ENCODE measurements around the gene MDFI.

Gene MDFI

DNA sequence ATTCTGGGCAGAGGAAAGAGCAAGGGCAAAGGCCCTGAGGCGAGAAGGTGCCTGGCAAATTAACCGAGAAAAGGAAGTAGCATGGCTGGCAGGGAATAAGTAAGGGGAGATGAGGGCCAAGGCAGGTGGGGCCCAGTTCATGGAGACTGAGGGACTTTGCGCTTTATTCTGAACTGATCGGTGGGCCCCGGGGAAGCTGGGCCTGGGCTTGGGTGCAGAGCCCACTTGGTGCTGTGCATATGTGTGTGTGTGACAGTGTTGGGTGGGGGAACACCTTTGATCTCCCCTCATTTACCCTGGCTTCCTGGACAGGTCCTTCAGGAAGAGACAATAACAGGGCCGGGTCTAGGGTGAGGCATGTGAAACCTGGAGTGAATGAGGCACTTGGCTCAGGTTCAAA is 2.9 kb upstream of the MDFI start:
- no peak for DNase-seq

GRCh38 chr6:41636833-41637193 is 1.5 kb upstream of the MDFI start:
- DNase-seq = no peak

DNA sequence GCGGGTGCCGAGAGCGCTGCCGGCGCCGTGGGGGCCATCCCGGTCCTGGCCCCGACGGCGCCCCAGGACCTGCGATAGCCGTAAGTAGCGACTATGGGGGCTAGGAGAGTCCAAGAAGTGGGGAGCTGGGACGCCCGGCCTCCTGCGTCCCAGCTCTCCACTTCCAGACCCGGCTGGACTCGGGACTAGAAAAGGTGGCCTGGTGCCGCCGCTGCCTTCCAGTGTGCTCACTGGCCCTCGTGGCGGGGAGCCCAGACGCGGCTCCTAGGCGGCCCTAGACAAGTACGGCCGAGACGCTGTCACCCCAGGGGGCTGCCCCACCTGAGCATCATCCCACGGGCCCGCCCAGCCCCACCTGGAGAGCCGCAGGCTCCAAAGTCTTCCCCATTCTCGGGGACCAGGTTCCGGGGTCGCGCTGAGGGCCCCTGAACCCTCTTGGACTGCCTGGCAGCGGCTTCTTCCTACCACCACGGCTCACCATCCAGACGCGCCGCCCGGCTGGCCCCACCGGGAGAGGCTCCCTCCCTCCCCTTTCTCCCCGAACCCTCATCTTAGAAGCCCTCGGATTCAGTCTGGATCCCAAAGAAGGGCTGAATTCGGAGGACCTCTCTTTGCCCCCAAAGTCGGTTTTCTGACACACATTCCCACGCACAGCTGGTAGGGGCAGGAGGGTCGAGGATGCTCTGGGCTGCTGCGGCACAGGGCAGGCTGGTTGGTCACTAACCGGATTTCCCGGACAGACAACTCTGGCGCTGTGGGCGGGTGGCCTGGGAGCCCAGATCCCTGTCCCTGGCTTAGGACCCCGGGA is 870 bp upstream of the MDFI start:
- no peak for DNase-seq

DNA sequence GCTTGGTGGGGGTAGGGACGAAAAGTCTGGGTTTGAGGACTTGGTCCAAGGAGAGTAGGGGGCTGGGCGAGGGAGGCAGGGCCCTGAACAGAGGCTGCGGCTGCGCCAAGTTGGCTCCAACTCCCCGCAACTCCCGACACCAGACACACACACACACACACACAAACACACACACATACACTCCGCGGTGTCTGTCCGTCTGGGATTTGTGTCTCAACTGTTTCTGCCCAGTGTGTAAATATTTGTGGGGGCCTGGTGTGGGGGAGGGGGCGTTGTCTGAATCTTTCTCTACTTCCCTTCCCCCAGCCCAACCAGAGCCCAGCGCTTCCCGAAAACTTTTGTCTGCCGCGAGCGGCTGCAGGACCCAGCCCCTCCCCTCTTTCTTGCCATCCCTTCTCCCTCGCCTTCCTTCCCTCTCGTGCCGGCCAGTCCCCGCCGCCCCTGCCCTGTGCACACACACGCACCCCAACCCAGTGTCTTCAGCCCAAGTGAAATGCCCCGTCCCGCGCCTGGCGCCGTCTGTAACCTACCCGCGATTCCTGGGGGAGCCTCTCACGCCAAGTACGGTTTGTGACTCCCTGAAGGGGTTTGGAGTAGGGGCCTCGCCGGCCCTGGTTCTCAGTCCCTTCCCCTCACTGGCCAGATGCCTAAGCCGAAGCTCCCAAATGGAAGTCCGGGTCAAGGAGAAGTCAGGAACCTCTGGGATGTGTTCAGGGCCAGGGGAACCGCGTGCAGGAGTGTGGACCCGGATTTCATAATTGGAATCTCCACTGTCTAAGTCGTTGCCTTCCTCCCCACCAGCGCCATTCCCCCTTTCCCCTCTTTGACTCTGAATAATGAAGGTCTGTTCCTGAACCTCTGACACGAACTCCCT is 904 bp downstream of the MDFI start:
- DNase-seq = peak; percentile 47 to 74

GRCh38 chr6:41639809-41640371 is 1.6 kb downstream of the MDFI start:
- DNase-seq = no peak

GRCh38 chr6:41640426-41640825 is 2.2 kb downstream of the MDFI start:
- DNase-seq = no peak

DNA sequence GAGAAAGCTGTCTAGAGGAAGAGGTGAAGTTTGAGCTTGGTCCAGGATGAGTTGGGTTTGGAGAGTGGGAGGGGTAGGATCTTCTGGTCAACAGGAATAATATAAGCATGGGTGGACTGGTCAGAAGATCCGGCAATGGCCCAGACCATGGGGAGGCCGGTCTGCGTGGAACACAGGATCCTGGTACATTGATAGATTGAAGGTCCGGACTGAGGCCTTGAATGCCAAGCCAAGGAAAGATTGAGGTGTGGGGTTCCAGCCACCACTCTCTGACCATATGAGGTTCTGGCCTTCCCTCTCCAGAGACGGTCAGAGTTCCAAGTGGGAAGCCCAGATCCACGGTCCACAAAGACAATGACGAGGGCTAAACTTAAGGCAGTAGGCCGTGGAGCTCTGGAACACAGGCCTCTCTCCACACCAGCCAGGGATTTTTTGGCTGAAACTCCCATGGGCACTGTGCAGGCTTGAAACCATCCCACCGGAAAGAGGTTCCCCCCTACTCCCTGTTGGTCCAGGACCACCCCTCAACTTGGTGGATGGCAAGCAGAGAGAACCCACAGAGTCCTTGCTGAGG is 3.2 kb downstream of the MDFI start:
- DNase-seq = no peak

DNA sequence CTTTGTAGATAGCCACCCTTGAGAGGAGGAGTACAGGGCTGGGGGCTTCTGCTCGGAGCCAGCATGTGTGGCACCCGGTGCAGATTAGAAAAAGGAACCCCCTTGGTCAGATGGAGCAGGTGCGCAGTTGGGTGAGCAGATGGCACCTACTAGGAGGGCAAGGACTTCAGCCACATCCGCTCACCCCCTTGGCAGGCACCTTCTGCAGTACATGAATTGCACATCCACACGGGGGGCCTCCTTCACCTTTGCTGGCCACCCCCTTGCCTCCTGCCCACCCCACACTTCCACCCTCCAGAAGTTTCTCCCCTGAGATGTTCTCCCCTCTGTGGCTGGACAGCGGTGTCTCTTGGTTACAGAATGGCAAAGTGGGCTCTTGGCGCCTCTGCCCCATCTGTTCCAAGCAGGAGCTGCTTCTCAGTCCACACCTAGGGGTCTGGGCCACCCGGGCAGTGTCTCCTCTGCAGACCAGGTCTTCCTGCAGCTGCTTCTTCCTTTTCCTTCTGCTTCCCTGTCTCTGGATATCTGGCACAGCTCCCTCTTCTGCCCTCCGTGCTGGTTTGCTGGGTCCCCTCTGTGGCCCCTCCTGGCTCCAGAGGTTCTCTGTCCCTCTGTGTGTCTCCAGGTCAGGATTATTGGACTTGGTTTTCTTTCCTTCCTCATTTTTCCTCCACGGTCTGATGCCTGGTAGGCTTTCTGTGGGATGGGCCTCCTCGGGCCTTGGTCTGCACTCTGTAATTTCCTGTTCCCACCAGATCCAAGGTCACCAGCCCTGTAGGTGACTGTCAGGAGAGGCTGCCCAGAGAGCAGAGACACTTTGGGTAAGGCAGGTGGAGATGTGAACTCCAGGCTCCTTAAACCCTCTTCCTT is 4.1 kb downstream of the MDFI start:
- no peak for DNase-seq

DNA sequence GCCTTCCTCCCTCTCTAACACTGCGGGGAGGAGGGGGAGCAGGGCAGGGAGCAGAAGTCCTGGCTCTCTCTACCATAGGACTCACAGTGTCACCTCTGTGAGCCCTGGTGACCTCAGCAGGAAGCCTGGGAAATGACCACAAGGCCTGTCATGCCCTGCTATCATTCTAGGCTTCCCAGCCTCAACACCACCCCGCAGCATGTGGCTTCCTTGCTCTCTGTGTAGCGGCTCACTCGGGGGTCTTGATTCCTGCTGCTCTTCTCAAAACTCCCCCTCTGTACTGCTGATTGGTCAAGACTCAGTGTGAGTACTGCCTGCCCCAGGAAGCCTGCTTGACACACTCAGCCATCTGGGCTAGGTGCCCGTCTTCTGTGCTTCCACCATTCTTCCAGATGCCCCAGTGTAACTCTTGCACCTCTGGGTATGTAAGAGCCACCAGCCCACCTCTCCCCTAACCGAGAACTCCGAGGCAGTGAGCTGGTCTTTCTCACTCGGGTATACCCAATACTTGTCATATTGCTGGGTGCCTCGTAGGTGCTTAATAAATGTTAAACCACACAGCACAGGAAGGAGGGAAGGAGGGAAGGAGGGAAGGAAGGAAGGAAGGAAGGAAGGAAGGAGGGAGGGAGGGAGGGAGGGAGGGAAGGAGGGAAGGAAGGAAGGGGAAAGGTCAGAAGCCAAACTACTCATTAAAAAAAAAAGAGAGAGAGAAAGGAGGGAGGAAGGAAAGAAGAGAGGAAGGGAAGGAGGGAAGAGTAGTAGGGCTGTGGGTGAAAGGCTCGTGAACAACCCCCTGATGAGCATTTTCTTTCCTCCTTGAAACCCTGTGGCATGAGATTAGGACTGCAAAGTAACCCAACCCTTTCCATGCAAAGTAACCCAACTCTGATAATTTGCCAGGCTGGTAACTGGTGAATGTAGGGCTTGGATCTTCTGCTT is 5.0 kb downstream of the MDFI start:
- no peak for DNase-seq

GRCh38 chr6:41643899-41644269 is 5.6 kb downstream of the MDFI start:
- DNase-seq = no peak

DNA sequence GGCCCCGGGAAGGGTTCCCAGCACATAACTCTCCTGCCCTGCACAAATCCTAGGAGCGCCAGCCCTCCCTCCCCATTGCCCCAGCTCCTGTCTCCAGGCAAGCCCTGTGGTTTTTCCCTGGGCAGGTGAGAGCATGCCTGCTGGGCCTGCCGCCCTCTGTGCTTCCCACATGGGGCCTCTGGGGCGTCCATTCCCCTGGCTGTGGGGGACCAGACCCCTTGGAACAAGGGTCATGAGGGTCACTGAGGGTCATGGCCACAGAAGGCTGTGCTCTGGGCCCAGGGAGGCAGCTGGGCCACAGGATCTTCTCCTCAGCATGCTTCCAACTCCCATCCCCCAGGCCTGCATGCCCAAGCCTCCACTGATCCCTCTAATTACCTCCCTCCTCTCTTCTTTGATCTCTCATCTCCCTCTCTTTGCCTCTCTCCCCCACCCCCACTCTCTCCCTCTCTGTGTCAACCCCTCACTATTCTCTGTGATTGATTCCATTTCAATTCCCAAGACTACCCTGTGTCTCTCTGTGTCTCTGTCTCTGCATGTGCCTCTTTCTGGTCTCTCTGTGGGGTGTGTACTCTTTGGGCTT is 6.1 kb downstream of the MDFI start:
- no peak for DNase-seq

GRCh38 chr6:41645007-41645618 is 6.8 kb downstream of the MDFI start:
- DNase-seq = no peak

- no peak for DNase-seq
Measured at GRCh38 chr6:41646026-41646795, 7.9 kb downstream of the MDFI start.

DNA sequence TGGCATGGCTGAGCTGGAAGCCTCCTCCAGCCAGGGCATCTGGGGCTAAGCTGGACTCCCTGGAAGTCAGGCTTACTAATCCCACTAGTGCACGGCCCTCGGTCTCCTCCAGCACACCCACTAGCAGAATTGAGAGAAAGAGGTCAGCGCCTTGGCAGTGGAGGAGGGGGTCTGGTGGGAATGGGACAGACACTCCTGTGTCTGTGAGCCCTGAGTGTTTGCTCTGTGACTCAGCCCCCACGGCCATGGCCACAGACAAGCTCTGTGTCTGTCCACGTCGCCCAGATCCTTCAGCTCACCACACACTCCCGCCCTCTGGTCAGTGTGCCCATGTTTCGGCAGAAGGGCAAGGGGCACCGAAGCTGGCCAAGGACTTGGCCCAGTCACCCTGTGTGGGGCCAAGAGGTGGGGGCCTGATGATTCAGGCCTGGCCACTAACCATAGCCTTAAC is 8.8 kb downstream of the MDFI start:
- DNase-seq = no peak

DNA sequence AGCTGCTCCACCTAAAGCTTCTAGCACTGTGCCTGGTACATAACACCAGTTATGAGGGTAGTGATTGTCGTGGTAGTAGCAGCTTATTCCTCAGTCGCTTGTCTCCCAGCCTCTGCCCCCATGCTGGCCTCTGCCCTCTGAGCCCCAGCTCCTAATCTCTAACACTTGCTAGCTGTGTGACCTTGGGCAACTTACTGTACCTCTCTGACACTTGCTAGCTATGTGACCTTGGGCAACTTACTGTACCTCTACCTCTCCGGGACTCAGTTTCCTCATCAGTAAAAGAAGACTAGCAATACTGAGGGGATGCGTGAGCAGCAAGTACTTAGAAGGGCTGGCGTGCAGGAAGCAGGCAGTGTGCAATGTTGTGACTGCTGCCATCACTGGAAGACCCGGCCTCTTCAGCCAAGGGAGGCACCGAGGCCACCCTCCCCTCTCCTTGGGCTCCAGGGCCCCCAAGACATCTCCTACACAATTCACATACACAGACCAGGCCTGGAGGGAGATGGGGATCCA is 9.9 kb downstream of the MDFI start:
- no peak for DNase-seq

- no peak for DNase-seq
Measured at GRCh38 chr6:41648921-41649320, 10.7 kb downstream of the MDFI start.

DNA sequence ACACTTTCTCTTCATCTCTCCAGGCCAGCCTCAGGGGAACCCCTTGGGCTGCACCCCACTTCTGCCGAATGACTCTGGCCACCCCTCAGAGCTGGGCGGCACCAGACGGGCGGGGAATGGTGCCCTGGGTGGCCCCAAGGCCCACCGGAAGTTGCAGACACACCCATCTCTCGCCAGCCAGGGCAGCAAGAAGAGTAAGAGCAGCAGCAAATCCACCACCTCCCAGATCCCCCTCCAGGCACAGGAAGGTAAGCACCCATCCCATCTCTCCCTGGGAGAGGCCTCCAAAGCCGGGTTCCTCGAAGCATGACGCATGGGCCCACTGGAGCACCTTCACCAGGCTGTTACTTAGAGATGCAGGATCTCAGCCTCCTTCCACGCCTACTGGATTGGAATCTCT is 11.3 kb downstream of the MDFI start:
- DNase-seq = no peak

- DNase-seq = no peak
Measured at GRCh38 chr6:41650120-41650519, 11.9 kb downstream of the MDFI start.

GRCh38 chr6:41651246-41651961 is 13.1 kb downstream of the MDFI start:
- DNase-seq = no peak

Data from Kasumi-1 (cell line).